ENCODE measurements around the gene ISG20L2.

ISG20L2 gene

GRCh38 chr1:156752843-156753482 is 24.4 kb upstream of the ISG20L2 start:
- no peak for DNase-seq

GRCh38 chr1:156751757-156752481 is 23.4 kb upstream of the ISG20L2 start:
- peak; percentile 63 for DNase-seq

GRCh38 chr1:156751451-156751756 is 22.8 kb upstream of the ISG20L2 start, which contains the start of gene HDGF:
Gene HDGF (minus strand): TSS chr1:156751675. CDS start chr1:156751429, 246 bp downstream.
- DNase-seq = no peak

- no peak for DNase-seq
These were observed 22.3 kb upstream of the ISG20L2 start for GRCh38 chr1:156750711-156751450.

GRCh38 chr1:156750191-156750672 is 21.7 kb upstream of the ISG20L2 start:
- DNase-seq = no peak

- DNase-seq = no peak
These were observed 21.0 kb upstream of the ISG20L2 start for GRCh38 chr1:156749419-156750118.

- DNase-seq = no peak
These were observed 20.3 kb upstream of the ISG20L2 start for GRCh38 chr1:156748670-156749418.

GRCh38 chr1:156747742-156748669 is 19.4 kb upstream of the ISG20L2 start:
- no peak for DNase-seq

- DNase-seq = no peak
These were observed 18.4 kb upstream of the ISG20L2 start for GRCh38 chr1:156746728-156747631.

GRCh38 chr1:156746406-156746727 is 17.8 kb upstream of the ISG20L2 start:
- no peak for DNase-seq

GRCh38 chr1:156745881-156746280 is 17.3 kb upstream of the ISG20L2 start:
- no peak for DNase-seq

GRCh38 chr1:156744786-156745419 is 16.3 kb upstream of the ISG20L2 start:
- DNase-seq = no peak

- no peak for DNase-seq
These were observed 15.8 kb upstream of the ISG20L2 start for GRCh38 chr1:156744344-156744743.

- no peak for DNase-seq
These were observed 15.1 kb upstream of the ISG20L2 start for GRCh38 chr1:156743367-156744302.

GRCh38 chr1:156742801-156743200 is 14.2 kb upstream of the ISG20L2 start:
- no peak for DNase-seq

- no peak for DNase-seq
These were observed 13.5 kb upstream of the ISG20L2 start for GRCh38 chr1:156742017-156742416.

- no peak for DNase-seq
These were observed 13.0 kb upstream of the ISG20L2 start for GRCh38 chr1:156741481-156741983.

GRCh38 chr1:156740741-156741480 is 12.3 kb upstream of the ISG20L2 start, which contains the start of gene MRPL24:
Gene MRPL24 (minus strand): TSS chr1:156741088. CDS start chr1:156738704, 2,384 bp downstream.
- peak; percentile 61 for DNase-seq
